ENCODE data around the gene FAM50B.

The FAM50B gene

DNA sequence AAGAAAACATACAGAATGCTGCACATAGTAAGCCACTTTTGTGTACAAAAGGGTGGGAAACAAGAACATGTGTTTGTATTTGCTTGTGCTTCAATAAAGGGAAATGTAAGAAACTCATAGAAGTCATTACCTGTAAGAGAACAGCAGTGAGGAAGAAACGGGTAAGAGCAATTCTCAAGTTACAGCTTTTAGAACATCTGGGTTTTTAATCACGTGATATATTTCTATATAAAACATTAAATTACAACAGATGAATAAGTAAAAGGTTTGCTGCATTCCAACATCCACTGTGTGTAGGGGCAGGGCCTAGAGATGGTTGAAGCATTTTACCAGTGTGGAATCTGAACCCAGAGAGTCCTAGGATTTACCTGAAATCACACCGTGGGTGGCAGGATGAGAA lies 36.6 kb upstream of the FAM50B start:
- no peaks in the 10 kb centered on the region for H3K27me3 Mint-ChIP-seq
- H3K27ac Mint-ChIP-seq = no peak overlapping the region
- H3K4me1 Mint-ChIP-seq (ENCODE audit: low read depth) = no peaks in the 10 kb centered on the region
- no peaks in the 10 kb centered on the region for H3K36me3 Mint-ChIP-seq (ENCODE audit: low read depth)
- H3K4me3 Mint-ChIP-seq = no peak overlapping the region
- H3K9me3 Mint-ChIP-seq = no peaks in the 10 kb centered on the region

DNA sequence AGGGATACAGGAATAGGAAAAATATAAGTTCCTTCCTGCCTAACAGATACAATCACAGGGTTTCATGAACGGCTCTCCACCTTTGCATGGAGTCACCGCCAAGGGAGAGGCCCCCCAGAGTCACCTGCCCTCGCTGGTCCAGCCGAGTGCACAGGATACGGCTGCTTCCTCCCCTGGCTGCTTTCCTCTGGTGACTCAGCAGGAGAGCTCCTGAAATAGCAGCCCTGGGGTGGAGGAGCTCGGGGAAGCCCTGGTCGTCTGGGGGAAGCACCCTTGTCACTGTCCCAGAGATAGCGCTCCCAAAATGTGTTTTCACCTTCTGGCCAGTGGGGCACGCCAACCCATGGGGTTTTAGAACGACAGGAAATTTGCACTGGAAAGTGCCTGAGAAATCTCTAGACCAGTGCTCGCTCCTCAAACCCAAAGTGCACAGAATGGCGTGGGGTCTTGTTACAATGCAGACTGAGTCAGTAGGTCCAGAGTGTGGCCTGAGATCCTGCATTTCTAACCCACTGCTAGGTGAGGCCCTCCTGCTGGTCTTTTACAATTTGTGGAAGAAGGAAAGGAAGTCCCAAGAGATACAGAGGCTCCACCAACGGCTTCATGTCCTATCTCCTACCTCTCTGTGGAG lies 35.9 kb upstream of the FAM50B start:
- no peaks in the 10 kb centered on the region for H3K36me3 Mint-ChIP-seq (ENCODE audit: low read depth)

DNA sequence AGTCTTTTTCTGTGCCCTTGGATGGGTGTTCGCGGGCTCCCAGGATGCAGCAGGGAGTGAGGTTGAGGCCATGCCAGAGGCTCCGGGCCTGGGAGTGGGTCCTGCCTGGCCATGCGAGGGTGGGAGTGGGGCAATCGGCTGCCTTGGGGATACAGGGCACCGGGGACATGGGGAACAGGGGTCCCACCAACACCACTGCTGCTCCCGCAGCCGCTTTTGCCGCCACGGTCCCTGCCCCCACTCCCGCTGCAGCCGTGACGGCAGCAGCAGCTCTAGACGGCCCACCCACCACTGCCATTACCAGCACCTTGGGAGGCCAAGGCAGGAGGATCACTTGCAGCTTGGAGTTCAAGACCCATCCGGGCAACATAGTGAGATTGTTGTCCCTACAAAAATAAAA lies 35.3 kb upstream of the FAM50B start:
- Mint-ChIP-seq H3K36me3 (ENCODE audit: low read depth) (no peaks in the 10 kb centered on the region), H3K9me3 (no peaks in the 10 kb centered on the region), H3K27me3 (no peaks in the 10 kb centered on the region), H3K27ac (no peak overlapping the region), H3K4me3 (no peak overlapping the region), H3K4me1 (ENCODE audit: low read depth) (no peaks in the 10 kb centered on the region)

More for the DNA sequence above, 35.9 kb upstream of the FAM50B start:
- Mint-ChIP-seq H3K27ac (no peak overlapping the region), H3K4me1 (ENCODE audit: low read depth) (no peaks in the 10 kb centered on the region), H3K4me3 (no peak overlapping the region), H3K9me3 (no peaks in the 10 kb centered on the region), H3K27me3 (no peaks in the 10 kb centered on the region)

DNA sequence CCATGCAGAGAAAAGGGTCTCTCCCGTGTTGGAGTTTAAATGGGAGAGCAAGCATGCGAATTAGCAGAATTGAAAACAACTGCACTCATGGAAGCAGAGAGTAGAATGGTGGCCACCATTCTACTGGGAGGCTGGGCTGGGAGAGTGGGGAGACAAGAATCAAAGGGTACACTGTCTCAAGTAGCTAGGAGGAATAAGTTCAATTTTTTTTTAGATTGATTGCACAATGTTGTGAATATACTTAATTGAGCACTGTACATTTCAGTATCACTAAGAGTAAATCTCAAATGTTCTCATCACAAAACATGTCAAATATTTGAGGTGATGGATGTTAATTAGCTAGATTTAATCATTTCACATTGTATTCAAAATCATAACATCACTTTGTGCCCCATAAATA lies 34.6 kb upstream of the FAM50B start:
- Mint-ChIP-seq H3K4me3 (no peak overlapping the region), H3K27ac (no peak overlapping the region), H3K4me1 (ENCODE audit: low read depth) (no peaks in the 10 kb centered on the region), H3K9me3 (no peaks in the 10 kb centered on the region), H3K27me3 (no peaks in the 10 kb centered on the region), H3K36me3 (ENCODE audit: low read depth) (no peaks in the 10 kb centered on the region)

DNA sequence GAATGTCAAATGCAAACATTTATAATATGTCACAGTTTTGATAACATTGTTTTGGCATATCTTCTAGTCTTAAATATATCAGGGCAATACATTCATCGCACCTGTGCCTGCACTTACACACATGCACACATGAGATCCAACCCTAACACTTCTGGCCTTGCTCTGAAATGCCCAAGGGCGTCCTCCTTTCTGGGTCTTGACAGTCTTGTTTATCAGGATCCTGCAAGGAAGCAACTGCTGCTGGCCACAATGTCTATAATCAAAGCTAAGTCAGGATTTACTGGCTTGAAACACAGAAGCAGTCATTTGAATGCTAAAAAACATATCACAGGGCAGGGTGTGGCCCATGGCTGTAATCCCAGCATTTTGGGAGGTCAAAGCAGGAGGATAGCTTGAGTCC lies 32.9 kb upstream of the FAM50B start:
- Mint-ChIP-seq H3K27ac (no peak overlapping the region), H3K4me1 (ENCODE audit: low read depth) (no peaks in the 10 kb centered on the region), H3K36me3 (ENCODE audit: low read depth) (no peaks in the 10 kb centered on the region), H3K9me3 (no peaks in the 10 kb centered on the region), H3K4me3 (no peak overlapping the region), H3K27me3 (no peaks in the 10 kb centered on the region)

DNA sequence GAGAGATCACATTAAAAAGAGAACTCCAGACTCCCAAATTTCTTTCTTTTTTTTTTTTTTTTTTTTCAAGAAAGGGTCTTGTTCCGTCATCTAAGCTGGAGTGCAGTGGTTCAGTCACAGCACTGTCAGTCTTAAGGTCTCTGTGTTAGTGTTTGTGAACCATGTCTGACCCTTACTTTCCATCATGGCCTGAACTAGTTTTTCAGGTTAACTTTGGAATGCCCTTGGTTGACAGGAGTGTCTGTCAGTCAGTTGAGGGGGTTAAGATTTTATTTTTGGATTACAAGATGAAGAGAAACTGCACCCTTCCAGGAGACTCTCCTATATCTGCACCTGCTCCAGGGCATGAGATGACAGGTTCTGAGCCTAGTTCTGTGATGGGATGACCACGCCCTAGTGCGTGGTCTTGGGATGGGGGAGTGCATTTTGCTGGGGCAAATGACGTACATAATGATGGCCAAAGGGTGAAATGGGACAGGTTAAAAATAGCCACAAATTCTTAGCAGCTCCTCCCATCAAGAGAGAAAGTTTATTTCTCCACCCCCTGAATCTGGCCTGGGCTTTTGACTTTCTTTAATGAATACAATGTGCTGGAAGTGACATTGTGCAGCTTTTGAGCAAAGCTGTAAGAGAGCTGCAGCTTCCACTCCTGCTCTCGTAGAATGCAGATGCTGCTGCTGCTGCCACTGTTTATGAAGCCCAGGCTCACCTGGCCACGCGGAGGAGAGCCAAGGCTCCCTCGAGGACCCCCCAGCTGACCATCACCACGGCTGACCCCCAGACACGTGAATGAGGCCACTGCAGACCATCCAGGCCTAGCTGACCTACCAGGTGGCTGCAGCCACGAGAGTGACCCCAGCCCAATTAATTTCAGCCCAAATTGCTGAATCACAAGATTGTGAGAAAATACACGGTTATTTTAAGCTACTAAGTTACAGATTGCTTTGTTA lies 29.7 kb upstream of the FAM50B start:
- no peak overlapping the region for H3K27ac Mint-ChIP-seq
- no peaks in the 10 kb centered on the region for H3K36me3 Mint-ChIP-seq (ENCODE audit: low read depth)
- no peaks in the 10 kb centered on the region for H3K9me3 Mint-ChIP-seq
- H3K4me3 Mint-ChIP-seq = no peak overlapping the region
- H3K27me3 Mint-ChIP-seq = no peaks in the 10 kb centered on the region
- no peaks in the 10 kb centered on the region for H3K4me1 Mint-ChIP-seq (ENCODE audit: low read depth)

DNA sequence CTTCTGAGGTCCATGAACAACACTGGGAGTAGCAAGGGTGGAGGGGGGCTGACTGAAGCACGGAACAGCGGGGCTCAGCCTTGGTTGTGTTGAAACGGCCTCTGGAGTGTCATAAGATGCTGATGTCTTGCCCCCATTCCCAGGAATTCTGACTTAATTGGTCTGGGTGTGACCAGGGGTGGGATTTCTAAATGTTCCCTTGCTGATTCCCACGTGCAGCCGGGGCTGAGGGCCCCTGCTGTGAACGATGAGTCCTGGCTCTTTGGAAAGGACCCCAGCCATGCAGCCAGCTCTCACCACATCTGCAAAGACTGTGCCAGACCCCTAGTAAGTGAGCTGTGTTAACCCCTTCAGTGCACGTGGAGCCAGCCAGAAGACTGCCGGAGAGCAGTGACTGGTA lies 28.6 kb upstream of the FAM50B start:
- Mint-ChIP-seq H3K9me3 (no peaks in the 10 kb centered on the region), H3K4me3 (no peak overlapping the region), H3K27me3 (no peaks in the 10 kb centered on the region), H3K4me1 (ENCODE audit: low read depth) (no peaks in the 10 kb centered on the region), H3K27ac (no peak overlapping the region), H3K36me3 (ENCODE audit: low read depth) (no peaks in the 10 kb centered on the region)

DNA sequence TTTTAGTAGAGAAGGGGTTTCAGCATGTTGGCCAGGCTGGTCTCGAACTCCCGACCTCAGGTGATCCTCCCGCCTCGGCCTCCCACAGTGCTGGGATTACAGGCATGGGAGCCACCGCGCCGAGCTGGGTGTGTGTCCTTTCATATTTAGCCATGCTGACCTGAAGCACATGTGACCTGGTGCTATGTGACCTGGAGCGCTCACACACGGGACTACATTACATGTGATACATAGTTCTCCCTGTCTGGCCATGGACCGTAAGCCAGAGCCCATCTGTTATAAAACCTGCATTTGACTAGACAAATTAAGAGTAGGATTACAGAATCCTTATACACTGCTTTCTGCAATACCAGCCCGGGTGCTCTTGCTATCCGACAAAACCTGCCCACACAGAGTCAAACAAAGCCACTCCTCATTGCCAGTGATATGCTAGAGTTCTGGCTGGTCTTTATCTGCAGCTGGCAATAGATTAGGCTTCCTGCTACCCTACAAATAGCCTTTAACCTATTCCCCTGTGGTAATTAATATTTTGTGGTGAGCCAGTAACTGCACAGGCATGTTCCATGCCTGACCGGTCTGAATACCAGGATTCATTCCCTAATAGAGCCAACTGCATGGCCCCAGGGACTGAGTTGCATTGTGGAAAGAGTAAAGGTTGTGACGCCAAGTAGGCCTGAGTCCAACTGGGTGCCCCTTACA lies 26.3 kb upstream of the FAM50B start:
- Mint-ChIP-seq H3K4me3 (no peak overlapping the region), H3K27ac (no peak overlapping the region), H3K9me3 (no peaks in the 10 kb centered on the region), H3K36me3 (ENCODE audit: low read depth) (no peaks in the 10 kb centered on the region), H3K4me1 (ENCODE audit: low read depth) (no peaks in the 10 kb centered on the region), H3K27me3 (no peaks in the 10 kb centered on the region)

DNA sequence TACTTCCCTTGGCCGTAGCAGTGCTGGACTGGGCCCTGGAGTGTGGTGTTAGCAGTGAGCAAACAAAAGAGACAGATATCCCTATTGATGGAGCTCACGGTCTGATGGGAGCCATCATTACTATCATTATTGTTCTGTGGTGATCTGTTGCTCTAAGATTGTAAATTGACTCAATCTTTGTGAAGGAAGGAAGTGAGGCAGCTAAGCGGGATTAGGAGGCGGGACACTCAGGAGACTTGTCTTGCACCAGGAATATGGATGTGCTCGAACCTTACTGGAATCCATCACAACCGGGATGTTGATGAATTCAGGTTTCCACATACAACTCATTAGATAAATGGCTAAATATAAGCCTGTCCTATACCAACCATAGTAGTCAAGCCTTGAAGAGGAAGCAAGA lies 25.5 kb upstream of the FAM50B start:
- no peaks in the 10 kb centered on the region for H3K4me1 Mint-ChIP-seq (ENCODE audit: low read depth)
- no peaks in the 10 kb centered on the region for H3K36me3 Mint-ChIP-seq (ENCODE audit: low read depth)
- no peak overlapping the region for H3K4me3 Mint-ChIP-seq
- no peaks in the 10 kb centered on the region for H3K27me3 Mint-ChIP-seq
- no peaks in the 10 kb centered on the region for H3K9me3 Mint-ChIP-seq
- no peak overlapping the region for H3K27ac Mint-ChIP-seq

DNA sequence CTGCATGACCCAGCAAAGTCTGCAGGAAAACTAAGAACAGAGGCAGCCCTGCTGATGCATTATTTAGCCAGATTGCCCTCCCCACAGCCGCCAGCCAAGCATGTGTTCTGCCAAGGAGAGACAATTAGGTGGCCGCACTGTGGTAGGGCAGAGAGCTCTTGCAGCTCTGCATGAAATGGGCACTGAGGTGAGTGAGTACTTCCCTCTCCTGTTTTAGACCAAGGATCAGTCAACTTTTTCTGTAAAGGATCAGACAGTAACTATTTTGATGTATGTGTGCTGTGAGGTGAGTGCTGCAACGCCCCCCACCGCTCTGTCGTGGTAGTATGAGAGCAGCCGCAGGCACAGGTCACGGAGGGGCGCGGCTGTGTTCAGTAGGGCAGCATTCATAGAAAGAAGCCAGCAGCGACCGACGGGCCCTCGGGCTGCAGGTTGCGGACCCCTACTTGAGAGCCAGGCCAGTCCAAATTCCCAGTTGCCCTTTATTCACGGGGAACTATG lies 23.8 kb upstream of the FAM50B start:
- Mint-ChIP-seq H3K4me3 (no peak overlapping the region), H3K27me3 (no peaks in the 10 kb centered on the region), H3K27ac (no peak overlapping the region), H3K4me1 (ENCODE audit: low read depth) (no peaks in the 10 kb centered on the region), H3K36me3 (ENCODE audit: low read depth) (no peaks in the 10 kb centered on the region), H3K9me3 (no peaks in the 10 kb centered on the region)

DNA sequence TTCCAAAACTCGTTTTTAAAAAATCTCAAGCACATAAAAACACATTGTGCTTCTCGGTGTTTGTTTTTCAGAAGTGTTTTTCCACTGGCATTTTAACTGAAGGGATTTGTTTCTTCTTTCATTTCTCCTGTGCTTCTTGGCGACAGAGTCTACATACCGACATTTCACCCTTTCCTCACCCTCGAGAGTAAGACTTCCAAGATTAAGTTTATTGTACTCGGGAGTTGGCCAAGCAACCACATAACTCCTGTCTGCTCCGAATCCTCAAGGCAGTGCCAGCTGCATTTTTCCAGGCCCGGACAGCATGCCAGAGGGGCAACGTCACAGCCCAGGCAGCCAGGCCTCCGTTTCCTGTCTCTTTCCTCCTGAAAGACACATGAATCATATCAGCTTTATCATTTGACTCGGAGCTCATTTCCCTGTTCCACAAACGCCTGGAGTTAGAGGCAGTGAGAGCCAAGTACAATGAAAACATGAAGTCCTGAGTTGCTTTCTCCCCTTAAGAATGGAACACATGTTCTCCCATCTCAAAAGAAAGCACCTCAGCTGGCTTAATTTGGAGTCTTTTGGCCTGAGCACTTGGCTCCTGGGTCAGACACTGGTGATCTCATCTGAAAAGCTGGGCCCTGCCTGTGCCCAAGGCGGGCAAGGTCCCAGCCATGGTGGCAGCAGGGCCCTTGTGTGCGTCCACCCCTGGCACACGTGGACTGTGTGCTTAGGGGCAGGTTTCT lies 23.2 kb upstream of the FAM50B start:
- no peak overlapping the region for H3K27ac Mint-ChIP-seq
- no peaks in the 10 kb centered on the region for H3K36me3 Mint-ChIP-seq (ENCODE audit: low read depth)
- no peaks in the 10 kb centered on the region for H3K9me3 Mint-ChIP-seq
- H3K27me3 Mint-ChIP-seq = no peaks in the 10 kb centered on the region
- H3K4me1 Mint-ChIP-seq (ENCODE audit: low read depth) = no peaks in the 10 kb centered on the region
- no peak overlapping the region for H3K4me3 Mint-ChIP-seq

DNA sequence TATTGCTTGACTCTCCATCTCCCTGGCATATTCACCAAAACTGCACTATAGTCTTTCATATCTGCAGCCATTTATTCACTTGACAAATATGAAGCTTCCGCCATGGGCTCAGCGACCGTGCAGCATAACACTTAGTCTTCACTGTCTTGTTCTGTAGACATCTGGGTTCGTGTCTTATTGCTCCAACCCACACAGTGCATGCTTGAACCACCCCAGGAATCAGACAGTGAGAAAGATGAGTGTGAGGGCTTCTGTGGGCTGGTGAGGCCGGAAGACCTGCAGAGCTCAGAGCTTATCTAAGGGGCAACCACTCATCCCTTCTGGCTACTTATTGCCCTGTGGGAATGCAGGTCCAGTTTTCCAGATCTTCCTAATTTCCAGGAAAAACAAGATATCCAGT lies 19.9 kb upstream of the FAM50B start:
- no peak overlapping the region for H3K27ac Mint-ChIP-seq
- no peaks in the 10 kb centered on the region for H3K4me1 Mint-ChIP-seq (ENCODE audit: low read depth)
- no peaks in the 10 kb centered on the region for H3K36me3 Mint-ChIP-seq (ENCODE audit: low read depth)
- H3K27me3 Mint-ChIP-seq = no peaks in the 10 kb centered on the region
- no peaks in the 10 kb centered on the region for H3K9me3 Mint-ChIP-seq
- no peak overlapping the region for H3K4me3 Mint-ChIP-seq

DNA sequence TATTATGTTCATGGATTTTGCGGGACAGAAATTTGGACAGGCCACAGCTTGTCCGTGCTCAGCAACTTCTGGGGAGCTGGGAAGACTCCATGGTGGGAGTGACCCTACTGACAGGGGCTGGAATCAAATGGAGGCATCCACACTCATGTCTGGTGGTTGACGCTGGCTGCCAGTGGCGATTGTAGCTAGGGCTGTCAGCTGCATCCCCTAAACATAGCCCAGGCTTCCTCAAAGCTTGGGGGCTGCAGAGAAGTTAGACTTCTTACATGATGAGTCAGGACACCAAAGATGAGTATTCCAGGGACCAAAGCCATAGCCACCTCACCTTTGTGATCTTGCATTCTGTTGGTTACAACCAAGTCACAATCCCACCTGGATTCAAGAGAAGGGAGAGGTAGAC lies 18.4 kb upstream of the FAM50B start:
- no peak overlapping the region for H3K27ac Mint-ChIP-seq

DNA sequence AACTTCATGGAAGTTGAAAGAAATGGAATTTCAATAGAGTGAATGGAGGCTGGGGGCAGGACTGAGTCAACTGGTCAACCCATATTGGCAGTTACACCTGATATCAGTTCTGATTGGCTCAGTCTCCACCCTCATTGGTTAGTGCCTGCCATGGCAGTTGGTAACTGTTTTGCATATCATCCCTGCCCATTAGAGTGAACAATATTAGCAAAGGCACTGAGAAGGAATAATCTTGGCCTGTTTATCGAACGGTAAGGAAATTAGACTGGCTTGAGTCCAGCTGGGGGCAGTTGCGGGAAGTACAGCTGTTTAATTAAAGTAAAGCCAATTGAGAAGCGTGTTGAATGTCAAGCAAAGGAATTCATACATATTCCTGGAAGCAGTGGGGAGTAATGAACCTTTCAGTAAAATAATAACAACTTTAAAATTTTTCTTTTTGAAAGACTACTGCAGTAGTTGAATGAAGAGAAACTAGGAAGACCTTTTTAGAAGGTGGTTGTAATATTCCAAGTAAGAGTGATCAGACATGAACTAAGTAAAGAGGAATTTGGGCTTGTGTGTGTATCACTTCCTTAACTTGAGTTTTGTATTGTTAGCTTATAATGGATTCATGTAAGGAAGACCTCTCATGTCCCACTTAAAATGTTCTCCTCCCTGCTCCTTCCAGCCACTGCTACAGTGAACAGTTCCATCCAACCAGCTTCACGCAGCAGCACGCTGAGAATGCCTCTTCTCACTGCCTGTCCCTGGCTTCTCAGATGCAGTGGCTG lies 17.2 kb upstream of the FAM50B start:
- H3K27me3 Mint-ChIP-seq = peaks cover 4% of the 10 kb centered on the region
- no peak overlapping the region for H3K4me3 Mint-ChIP-seq
- H3K27ac Mint-ChIP-seq = no peak overlapping the region
- no peaks in the 10 kb centered on the region for H3K9me3 Mint-ChIP-seq
- no peaks in the 10 kb centered on the region for H3K4me1 Mint-ChIP-seq (ENCODE audit: low read depth)
- no peaks in the 10 kb centered on the region for H3K36me3 Mint-ChIP-seq (ENCODE audit: low read depth)

More for the DNA sequence above, 18.4 kb upstream of the FAM50B start:
- H3K27me3 Mint-ChIP-seq = peaks cover 2% of the 10 kb centered on the region
- H3K4me1 Mint-ChIP-seq (ENCODE audit: low read depth) = no peaks in the 10 kb centered on the region
- H3K36me3 Mint-ChIP-seq (ENCODE audit: low read depth) = no peaks in the 10 kb centered on the region
- no peak overlapping the region for H3K4me3 Mint-ChIP-seq
- no peaks in the 10 kb centered on the region for H3K9me3 Mint-ChIP-seq

Measured in stimulated activated naive CD8-positive, alpha-beta T cell treated with anti-CD3 and anti-CD28 coated beads, Interleukin-15, Interleukin-2, amounts not matched to agents 100 ng/mL and 50 ng/mL, for 24 hours (primary cell).